ENCODE results near the gene SNAP29. TPM values are rescaled to one million over a fixed set of nuclear protein-coding genes. Genes with fewer than 3 reads are reported as not detected.
"Not testable (repeated sequence)": the region's sequence is repeated elsewhere in the genome, so short reads cannot be mapped to it uniquely, and the experiment has no call there.

Gene SNAP29
- total and polyA plus RNA-seq, 8 donors = 8.8 to 24.0 (median 15.6) TPM

DNA sequence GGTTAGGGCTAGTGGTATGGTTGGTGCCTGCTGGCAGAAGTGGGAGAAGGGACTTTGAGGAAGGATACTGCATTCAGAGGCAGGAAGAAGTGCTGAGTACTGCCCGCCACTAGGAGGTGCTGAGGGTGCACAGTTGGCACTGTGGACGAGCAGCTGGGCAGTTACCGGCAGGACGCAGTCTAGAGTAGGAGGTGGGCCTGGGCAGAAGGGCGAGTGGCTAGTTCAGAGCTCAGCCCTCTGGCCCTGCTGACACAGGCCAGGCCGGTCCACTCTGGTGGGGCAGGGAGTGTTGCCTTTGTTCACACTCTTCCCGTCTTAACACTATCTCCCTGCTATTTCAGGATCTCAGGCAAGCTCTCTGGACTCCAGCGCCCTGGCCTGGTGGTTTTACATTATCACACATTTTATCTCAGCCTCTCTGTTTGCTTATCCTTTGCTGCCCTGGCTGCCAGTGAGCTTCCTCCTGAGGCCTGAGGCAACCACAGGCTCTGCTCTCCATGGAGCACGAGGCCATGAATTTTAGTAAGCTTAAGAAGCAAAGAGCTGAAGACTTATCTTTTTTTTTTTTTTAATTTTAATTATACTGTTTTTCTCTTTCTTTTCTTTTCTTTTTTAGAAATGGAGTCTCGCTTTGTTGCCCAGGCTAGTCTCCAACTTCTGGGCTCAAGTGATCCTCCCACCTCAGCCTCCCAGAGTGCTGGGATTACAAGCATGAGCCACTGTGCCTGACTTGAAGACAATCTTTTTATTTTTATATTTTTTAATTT is 26.9 kb downstream of the SNAP29 start:
- Histone ChIP-seq H3K4me1 (peaks cover 9 to 35% (median 14%) of the 10 kb centered on the region in 4 donors), H3K4me3 (no peak overlapping the region), H3K27ac (peak overlapping the region; percentile 62 to 86 (median 77)), H3K36me3 (peaks cover 28 to 92% (median 88%) of the 10 kb centered on the region in 4 donors), H3K27me3 (no peaks in the 10 kb centered on the region), H3K9me3 (no peaks in the 10 kb centered on the region)
- intact Hi-C loops (cut with DNase I; ENCODE audit: low total_unique reads) = no loop called here
- WGBS, 5 donors = 17 to 32% (median 26%) methylated on average over 9 to 10 of the region's 10 CpGs
- TF ChIP-seq POLR2AphosphoS5 (IDR thresholded peaks at IDR 0.05) = peak; percentile 4 to 64 (median 48)
- TF ChIP-seq POLR2A (IDR thresholded peaks at IDR 0.05) = no peak
- TF ChIP-seq, protein P1, sequence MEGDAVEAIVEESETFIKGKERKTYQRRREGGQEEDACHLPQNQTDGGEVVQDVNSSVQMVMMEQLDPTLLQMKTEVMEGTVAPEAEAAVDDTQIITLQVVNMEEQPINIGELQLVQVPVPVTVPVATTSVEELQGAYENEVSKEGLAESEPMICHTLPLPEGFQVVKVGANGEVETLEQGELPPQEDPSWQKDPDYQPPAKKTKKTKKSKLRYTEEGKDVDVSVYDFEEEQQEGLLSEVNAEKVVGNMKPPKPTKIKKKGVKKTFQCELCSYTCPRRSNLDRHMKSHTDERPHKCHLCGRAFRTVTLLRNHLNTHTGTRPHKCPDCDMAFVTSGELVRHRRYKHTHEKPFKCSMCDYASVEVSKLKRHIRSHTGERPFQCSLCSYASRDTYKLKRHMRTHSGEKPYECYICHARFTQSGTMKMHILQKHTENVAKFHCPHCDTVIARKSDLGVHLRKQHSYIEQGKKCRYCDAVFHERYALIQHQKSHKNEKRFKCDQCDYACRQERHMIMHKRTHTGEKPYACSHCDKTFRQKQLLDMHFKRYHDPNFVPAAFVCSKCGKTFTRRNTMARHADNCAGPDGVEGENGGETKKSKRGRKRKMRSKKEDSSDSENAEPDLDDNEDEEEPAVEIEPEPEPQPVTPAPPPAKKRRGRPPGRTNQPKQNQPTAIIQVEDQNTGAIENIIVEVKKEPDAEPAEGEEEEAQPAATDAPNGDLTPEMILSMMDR (IDR thresholded peaks at IDR 0.05) = peak in 5 of 7 experiments; percentile 59 to 90 (median 78)
- peak; percentile 83 to 92 for DNase-seq

DNA sequence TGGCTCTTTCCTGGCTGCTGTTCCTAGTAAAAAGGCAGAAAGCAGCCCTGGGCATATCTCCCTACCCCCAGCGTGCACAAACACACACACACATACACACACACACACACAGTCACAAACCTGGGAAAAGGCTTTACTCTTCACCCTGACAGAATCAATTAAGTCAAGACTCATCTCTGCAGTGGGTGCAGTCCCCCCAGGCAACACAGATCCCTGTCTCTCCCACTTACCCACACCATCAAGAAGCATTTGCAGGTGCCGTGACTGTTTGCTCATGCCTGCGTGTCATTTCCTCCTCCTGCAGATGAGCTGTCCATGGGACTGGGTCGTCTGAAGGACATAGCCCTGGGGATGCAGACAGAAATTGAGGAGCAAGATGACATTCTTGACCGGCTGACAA is 28.6 kb downstream of the SNAP29 start:
- peaks cover 28 to 75% (median 72%) of the 10 kb centered on the region in 4 donors for H3K36me3 ChIP-seq
- 78 to 87% (median 84%) methylated on average over 5 of the region's 5 CpGs for WGBS, 5 donors
- no peak for TF ChIP-seq POLR2A (IDR thresholded peaks at IDR 0.05)
- no peak for TF ChIP-seq POLR2AphosphoS5 (IDR thresholded peaks at IDR 0.05)
- TF ChIP-seq, protein P1 (IDR thresholded peaks at IDR 0.05) = no peak
- TF ChIP-seq EP300 (IDR thresholded peaks at IDR 0.05) = no peak

DNA sequence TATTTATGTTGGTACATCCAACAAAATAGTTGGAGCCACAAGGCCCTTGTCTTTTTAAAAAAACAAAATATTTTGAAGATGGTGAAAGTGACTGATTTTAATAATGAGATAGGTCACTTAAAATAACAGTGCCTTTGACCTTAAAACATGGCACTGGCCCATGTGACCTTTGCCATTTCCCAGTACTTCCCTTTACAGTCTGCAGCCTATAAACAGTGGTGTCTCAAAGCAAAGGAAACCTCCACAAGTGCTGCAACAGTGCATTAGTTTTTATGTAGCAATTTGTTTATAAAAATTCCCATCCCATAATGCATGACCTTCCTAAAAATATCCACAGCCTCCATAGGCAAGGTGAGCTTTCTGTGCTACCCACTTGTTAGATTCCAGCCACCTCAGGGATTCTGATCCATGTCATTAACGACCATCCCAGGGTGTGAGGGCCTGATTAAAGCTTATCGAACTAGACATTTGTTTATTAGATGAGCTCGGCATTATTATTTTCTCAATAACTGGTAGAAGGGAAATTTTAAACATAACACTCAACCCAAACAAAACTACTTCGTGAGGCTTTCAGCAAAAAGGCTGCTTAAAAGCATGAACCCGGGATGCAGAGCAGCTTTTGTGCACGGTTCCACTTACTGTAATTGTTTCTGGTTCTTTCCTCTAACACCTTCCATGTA is 30.4 kb downstream of the SNAP29 start:
- intact Hi-C loops (cut with DNase I; ENCODE audit: low total_unique reads) = no loop called here
- Histone ChIP-seq H3K36me3 (peaks cover 18 to 57% (median 54%) of the 10 kb centered on the region in 4 donors), H3K27ac (no peak overlapping the region), H3K27me3 (no peaks in the 10 kb centered on the region), H3K4me3 (no peak overlapping the region), H3K4me1 (peaks cover 9 to 24% (median 14%) of the 10 kb centered on the region in 4 donors), H3K9me3 (no peaks in the 10 kb centered on the region)
- DNase-seq = no peak
- WGBS, 5 donors = 80 to 89% (median 84%) methylated on average over 6 of the region's 6 CpGs
- no peak for TF ChIP-seq EP300 (IDR thresholded peaks at IDR 0.05)

More for the DNA sequence above, 28.6 kb downstream of the SNAP29 start:
- no peak overlapping the region for H3K4me3 ChIP-seq
- H3K4me1 ChIP-seq = peaks cover 9 to 24% (median 14%) of the 10 kb centered on the region in 4 donors
- H3K9me3 ChIP-seq = no peaks in the 10 kb centered on the region
- intact Hi-C loops (cut with DNase I; ENCODE audit: low total_unique reads) = no loop called here
- DNase-seq = no peak
- H3K27me3 ChIP-seq = no peaks in the 10 kb centered on the region
- H3K27ac ChIP-seq = no peak overlapping the region

DNA sequence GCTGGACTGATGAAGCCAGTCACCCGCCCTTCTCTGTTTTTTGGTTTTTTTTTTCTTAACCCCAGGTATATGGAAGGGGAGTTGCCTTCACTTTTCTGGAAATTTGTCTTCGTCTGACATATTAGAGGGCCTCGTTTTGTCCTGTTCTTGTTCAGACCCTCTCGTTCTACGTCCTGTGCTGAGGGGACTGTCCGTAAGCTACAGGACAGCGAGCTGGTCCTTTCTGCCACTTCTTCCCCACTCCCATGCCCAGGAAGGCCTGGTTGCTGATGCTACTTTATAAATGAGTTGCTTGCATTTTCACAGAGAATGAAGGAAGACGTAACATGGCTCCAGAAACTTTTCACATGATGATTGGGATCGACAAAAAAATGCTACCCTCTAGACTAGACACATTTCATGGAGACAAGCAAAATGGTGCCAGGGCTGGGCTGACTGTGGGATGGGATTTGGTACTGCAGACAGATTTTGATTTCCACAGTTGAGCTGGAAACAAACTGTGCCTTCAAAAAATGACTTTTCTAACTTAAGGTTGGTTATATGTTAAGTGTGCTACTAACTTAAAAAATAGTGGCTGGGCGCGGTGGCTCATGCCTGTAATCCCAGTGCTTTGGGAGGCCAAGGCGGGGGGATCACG is 31.2 kb downstream of the SNAP29 start:
- intact Hi-C loops (cut with DNase I; ENCODE audit: low total_unique reads) = no loop called here
- peaks cover 7 to 15% (median 10%) of the 10 kb centered on the region in 4 donors for H3K4me1 ChIP-seq

DNA sequence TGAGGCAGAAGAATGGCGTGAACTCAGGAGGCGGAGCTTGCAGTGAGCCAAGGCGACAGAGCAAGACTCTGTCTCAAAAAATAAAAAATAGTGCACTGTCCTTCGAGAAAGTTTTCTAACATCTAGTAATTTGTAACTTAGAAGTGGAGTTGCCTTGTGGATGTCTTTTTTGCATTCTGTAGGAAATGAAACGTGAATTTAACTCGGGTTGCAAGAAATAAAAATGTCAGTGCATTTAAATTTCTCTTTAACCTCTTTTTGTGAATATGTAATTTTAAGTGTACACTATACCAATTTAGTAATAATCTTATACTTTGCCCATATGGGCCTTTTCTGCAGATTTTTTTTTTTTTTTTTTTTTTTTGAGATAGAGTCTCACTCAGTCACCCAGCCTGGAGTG is 32.2 kb downstream of the SNAP29 start:
- H3K9me3 ChIP-seq = no peaks in the 10 kb centered on the region
- intact Hi-C loops (cut with DNase I; ENCODE audit: low total_unique reads) = no loop called here
- peaks cover 0 to 6% (median under 1%) of the 10 kb centered on the region in 4 donors for H3K4me1 ChIP-seq
- 93 to 97% (median 96%) methylated on average over 6 of the region's 6 CpGs for WGBS, 5 donors
- H3K36me3 ChIP-seq = peaks cover 15 to 46% (median 41%) of the 10 kb centered on the region in 4 donors
- no peak overlapping the region for H3K27ac ChIP-seq
- no peaks in the 10 kb centered on the region for H3K27me3 ChIP-seq
- TF ChIP-seq POLR2AphosphoS5 (IDR thresholded peaks at IDR 0.05) = no peak
- DNase-seq = no peak
- H3K4me3 ChIP-seq = no peak overlapping the region

More for the DNA sequence above, 31.2 kb downstream of the SNAP29 start:
- 86 to 93% (median 89%) methylated on average over 13 of the region's 13 CpGs for whole genome bisulfite sequencing, 5 donors
- Histone ChIP-seq H3K36me3 (peaks cover 15 to 49% (median 45%) of the 10 kb centered on the region in 4 donors), H3K4me3 (no peak overlapping the region), H3K27me3 (no peaks in the 10 kb centered on the region), H3K9me3 (no peaks in the 10 kb centered on the region), H3K27ac (no peak overlapping the region)
- TF ChIP-seq POLR2A (IDR thresholded peaks at IDR 0.05) (no peak), EP300 (IDR thresholded peaks at IDR 0.05) (no peak)
- DNase-seq = no peak

DNA sequence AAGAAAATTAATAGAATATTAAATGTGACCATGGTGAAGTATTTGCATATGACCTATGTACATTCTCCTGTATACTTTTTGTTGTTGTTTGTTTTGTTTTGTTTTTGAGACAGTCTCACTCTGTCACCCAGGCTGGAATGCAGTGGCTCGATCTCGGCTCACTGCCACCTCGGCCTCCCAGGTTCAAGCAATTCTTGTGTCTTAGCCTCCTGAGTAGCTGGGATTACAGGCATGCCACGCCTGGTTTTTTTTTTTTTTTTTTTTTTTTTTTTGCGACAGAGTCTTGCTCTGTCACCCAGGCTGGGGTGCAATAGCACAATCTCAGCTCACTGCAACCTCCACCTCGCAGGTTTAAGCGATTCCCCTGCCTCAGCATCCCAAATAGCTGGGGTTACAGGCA is 38.9 kb downstream of the SNAP29 start:
- H3K4me3 ChIP-seq; H3K9me3 ChIP-seq; H3K27ac ChIP-seq; H3K36me3 ChIP-seq; DNase-seq; H3K27me3 ChIP-seq; H3K4me1 ChIP-seq; intact Hi-C loops (cut with DNase I; ENCODE audit: low total_unique reads): not testable (repeated sequence)
- WGBS, 5 donors = 74 to 95% (median 89%) methylated on average over 6 to 7 of the region's 7 CpGs

All from stomach (tissue), 9 donors.